GM18498 (cell line): ENCODE results near the gene DRP2.
"Not testable (repeated sequence)": the region's sequence is repeated elsewhere in the genome, so short reads cannot be mapped to it uniquely, and the experiment has no call there.

ENCODE experiments used
- ATAC-seq: cut with Tn5 transposase; IDR thresholded peaks from one replicate; pipeline ENCODE4 v1.9.1; 2021; ENCODE audit warnings: mild to moderate bottlenecking, moderate library complexity; ENCODE audit not compliant: unreplicated experiment

DRP2 gene

DNA sequence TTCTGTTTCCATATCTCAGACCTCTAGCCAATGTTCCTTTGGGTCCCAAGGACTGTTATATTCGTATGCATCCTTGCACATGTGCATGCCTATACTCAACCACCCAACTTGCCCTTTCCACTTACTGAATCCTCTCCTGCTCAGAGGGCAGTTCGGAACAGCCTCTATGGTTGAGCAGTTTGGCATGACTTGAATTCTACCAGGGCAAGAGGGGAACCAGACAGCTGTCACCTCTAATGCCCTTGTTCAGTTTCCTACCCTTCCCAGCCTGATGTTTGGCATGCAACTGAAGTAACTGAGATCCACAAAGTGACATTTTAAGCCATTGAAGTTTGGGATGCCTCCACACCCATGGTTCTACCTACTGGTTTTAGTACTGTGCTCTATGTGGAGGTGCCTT, 17.5 kb downstream of the DRP2 start:
- no peak for ATAC-seq

GRCh38 chrX:101241531-101241930, 21.9 kb downstream of the DRP2 start:
- no peak for ATAC-seq

DNA sequence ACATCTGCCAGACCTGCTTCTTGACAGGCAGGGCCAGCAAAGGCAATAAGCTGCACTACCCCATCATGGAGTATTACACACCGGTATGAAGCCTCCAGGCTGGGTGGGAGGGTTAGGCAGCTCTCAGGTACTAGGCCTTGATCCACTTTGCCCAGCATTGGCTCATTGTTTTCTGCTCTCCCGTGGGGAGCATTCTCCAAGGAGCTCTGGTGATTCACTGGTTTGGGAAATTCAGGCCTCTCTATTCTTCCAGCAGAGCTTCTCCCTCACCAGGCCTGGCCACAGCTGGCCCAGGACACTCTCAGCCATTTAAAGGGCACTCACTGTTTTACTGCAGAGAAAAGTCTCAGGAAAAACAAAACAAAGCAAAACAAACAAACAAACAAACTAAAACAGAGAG, 33.0 kb downstream of the DRP2 start:
- ATAC-seq, result no peak

GRCh38 chrX:101257448-101258258, 38.1 kb downstream of the DRP2 start:
- ATAC-seq, result no peak

- no peak for ATAC-seq
Measured at GRCh38 chrX:101258259-101258581, 38.6 kb downstream of the DRP2 start.

- ATAC-seq, result no peak
Measured at GRCh38 chrX:101260435-101260834, 40.8 kb downstream of the DRP2 start.

DNA sequence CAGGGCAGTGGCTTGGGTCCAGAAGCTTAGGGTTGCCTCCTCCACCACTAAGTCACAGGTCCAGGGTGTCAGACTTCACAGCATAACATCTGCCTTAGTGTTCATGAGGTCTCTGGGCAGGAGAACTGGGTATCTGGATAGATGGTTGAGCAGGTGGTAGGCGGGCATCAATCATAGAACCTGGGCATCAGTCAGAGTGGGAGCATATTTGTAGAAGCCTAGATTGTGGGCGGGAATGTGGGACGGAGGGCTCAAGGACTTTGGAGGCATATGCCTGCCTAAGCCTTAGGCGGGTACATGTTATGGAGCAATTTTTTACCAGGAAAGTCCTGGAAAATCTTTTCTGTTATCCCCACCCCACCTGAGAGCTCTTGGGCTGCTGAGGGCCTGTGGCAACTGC, 43.0 kb downstream of the DRP2 start:
- no peak for ATAC-seq

- no peak for ATAC-seq
Measured at GRCh38 chrX:101263766-101264165, 44.2 kb downstream of the DRP2 start.

DNA sequence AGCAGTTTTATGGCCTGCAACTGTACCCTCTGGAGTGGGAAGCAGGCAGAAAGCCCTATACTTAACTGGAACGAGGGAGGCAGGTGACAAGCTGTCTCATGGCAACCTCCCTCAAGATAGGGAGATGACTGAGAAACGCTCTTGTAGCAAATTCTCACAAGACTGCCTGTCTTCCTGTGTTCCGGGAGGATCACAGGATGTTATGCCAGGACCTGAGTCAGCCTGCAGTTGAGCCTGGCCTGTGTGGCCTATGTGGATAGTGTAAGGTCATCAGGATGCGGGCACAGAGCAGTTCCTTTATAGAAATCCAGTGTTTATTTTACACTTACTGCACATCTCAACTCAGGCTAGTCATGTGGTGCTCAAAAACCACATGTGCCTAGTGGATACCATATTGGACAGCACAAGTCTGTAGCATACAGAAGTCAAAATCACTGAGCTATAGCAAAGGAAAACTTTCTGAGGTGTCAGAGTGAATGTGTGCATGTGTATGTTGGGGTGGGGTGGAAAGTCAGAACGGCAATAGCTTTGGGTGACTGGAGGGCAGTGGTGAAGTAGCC, 46.4 kb downstream of the DRP2 start:
- no peak for ATAC-seq

GRCh38 chrX:101274198-101274597, 54.6 kb downstream of the DRP2 start:
- no peak for ATAC-seq

DNA sequence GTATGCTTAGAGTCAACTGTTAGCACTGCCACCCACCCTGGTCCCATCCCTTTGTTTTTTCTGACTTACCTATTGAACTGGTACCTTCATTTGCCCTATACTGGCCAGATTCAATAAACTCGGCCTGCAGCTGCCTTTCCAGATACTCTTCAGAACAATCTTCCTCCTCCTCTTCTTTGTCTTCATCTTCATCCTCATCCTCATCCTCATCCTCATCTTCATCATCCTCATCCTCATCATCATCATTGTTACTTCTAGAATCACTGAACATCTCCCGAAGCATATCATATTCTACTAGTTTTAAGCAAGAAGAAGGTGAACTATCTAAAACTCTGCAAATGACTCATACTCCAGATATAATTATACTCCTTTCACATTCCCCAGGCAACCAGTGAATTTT, 56.7 kb downstream of the DRP2 start:
- ATAC-seq, result no peak

DNA sequence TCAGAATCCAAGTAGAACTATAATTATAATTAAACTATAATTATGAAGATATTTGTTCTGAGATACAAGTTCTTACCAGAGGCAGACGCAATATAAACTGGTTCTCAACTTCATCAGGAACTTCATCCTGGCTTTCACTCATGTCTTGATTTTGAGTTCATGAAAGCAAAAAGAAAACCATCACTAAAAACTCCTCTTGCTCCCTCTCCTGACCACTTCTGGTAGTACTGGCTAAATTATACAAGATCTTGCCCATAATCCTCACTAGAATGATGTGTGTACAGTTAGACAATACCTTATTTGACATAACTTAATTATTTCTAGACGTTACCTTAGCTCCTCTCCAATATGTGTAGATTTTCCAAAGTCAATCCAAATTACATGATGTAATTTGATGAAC, 67.8 kb downstream of the DRP2 start:
- ATAC-seq, result peak; percentile 50

DNA sequence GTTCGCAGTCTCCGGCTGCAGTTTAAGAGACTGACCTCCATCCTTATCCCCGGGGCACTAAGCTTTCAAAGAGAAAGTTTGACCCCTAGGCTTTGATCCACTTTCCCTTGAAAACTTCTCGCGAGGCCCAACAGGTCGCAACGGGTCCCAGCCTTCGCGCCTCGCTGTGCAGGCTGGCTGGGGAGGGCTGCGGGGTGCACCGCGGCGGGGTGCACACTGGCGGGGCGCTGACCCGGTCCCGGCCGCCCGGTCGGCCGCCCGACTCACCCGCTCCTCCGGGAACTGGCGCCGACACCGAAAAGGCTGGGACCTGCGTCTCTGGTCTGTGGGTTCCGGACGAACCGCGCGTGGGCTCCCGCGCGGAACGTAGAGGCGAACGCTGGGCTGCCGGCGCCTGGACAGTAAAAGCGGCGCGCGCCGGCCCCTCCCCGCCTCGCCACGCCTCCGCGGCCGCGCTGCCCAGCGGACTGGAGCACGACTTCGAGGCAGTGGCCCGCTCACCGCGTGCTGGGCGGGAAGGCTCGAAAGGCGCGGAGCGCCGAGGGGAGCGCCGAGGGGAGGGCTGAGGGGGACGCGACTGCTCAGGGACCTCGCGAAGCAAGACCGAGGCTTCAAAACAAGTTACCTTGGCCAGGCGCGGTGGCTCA, 71.5 kb downstream of the DRP2 start, which contains the start of gene TAF7L:
TAF7L (minus strand) TSS at position 378 of the 647 bp plus-strand sequence. CDS start 3,791 bp downstream, outside the sequence.
- ATAC-seq, result no peak

DNA sequence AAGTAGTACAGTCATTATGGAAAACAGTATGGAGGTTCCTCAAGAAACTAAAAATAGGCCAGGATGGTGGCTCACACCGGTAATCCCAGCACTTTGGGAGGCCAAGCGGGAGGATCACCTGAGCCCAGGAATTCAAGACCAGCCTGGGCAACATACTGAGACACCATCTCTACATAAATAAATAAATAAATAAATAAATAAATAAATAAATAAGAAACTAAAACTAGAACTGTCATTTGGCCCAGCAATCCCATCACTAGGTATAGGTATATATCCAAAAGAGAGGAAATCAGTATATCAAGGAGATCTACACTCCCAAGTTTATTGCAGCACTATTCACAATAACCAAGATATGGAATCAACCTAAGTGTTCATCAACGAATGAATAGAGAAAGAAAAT, 76.0 kb downstream of the DRP2 start:
- ATAC-seq, result not testable (repeated sequence)

DNA sequence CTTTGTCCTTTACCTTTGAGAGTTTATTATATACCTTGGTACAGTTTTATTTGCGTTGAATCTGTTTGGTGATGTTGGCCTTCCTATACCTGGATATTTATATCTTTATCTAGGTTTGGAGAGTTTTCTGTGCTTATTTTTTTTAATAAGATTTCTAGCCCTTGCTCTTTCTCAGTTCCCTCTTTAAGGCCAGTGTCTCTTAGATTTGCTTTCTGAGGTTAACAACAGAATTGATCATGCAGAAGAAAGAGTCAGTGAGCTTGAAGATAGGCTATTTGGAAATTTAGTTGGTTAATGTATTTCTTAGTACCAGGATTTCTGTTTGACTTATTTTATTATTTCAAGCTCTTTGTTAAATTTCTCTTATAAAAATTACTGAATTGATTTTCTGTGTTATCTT, 84.2 kb downstream of the DRP2 start:
- no peak for ATAC-seq
